Measurements from ENCODE around the gene FUT4. TPM values are rescaled to one million over a fixed set of nuclear protein-coding genes. Genes with fewer than 3 reads are reported as not detected.

The FUT4 gene
- total RNA-seq, 1 experiment from 2014 or later, result 5.7 TPM

DNA sequence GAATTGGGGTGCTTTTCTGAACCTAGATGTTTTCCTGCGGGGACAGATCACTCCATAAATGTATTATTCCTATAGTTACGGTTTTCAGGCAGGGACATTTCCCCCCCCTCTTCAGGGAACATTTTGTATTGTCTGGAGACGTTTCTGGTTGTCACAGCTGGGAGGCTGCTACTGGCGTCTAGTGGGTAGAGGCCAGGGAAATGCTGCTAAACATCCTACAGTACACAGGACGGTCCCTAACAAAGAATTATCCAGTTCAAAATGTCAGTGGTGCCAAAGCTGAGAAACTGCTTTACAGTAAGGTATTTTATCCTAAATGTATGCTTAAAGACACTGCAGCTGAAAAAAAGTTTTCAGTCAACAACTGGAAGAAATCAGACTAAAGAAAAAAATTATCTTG is 42.8 kb downstream of the FUT4 start:
- no peak for DNase-seq (ENCODE audit: low read depth, low spot score)
- no peak overlapping the region for H2AFZ ChIP-seq (ENCODE audit: low read depth, low read length, poor library complexity, severe bottlenecking)
- no TSS peak for BruUV-seq (replicated peaks)
- ChIA-PET RAD21 (ENCODE audit: low non-redundant PET in 1 of 2, low total read pairs in 2 of 2, uncharacterized antibody in 2 of 2, unreplicated experiment in 2 of 2) (no interaction called here), POLR2A (no interaction called here), CTCF (no interaction called here)
- no peak overlapping the region for H3K27ac ChIP-seq (ENCODE audit: low read depth, low read length)
- no peaks in the 10 kb centered on the region for H3K79me2 ChIP-seq (ENCODE audit: insufficient read depth, low read length)
- H3K4me3 ChIP-seq (replicated peaks in 1 of 2; ENCODE audit: low read depth in 1 of 2, low read length in 2 of 2), result no peak overlapping the region
- no peaks in the 10 kb centered on the region for H3K9me2 ChIP-seq (ENCODE audit: insufficient read depth)
- peaks cover 9% of the 10 kb centered on the region; the same call in 1 of the 2 replicates for H3K27me3 ChIP-seq (ENCODE audit: insufficient read depth, low read length)
- ATAC-seq, result no peak
- intact Hi-C loops (cut with micrococcal nuclease), result no loop called here
- H3K36me3 ChIP-seq (ENCODE audit: control insufficient read depth in 1 of 2, insufficient read depth in 2 of 2, low read length in 2 of 2), result no peaks in the 10 kb centered on the region
- H4K20me1 ChIP-seq (ENCODE audit: insufficient read depth), result no peaks in the 10 kb centered on the region
- no peak overlapping the region for H3K9ac ChIP-seq (ENCODE audit: low read length)
- H3K4me2 ChIP-seq (ENCODE audit: low read length), result no peak overlapping the region
- no peaks in the 10 kb centered on the region for H3K9me3 ChIP-seq (ENCODE audit: control insufficient read depth in 1 of 2, insufficient read depth in 1 of 2, low read depth in 1 of 2, low read length in 2 of 2)
- peaks cover 0 to 3% of the 10 kb centered on the region in 2 experiments; a peak in 1 of 4 replicates for H3K4me1 ChIP-seq (ENCODE audit: control insufficient read depth in 1 of 2, insufficient read depth in 2 of 2, low read length in 2 of 2)
- no peak for TF ChIP-seq CEBPB (IDR thresholded peaks at IDR 0.05; ENCODE audit: low read depth)
- no peak for TF ChIP-seq YY1 (IDR thresholded peaks at IDR 0.05; ENCODE audit: extremely low read depth, insufficient replicate concordance, low read depth, low read length)
- TF ChIP-seq FOSL1 (IDR thresholded peaks at IDR 0.05; ENCODE audit: low read depth), result no peak
- TF ChIP-seq ZFX (IDR thresholded peaks at IDR 0.05), result no peak
- no peak for TF ChIP-seq ELF1 (IDR thresholded peaks at IDR 0.05; ENCODE audit: borderline replicate concordance, low read depth)
- TF ChIP-seq EGR1 (IDR thresholded peaks at IDR 0.05; ENCODE audit: low read depth), result no peak
- TF ChIP-seq, protein P1, sequence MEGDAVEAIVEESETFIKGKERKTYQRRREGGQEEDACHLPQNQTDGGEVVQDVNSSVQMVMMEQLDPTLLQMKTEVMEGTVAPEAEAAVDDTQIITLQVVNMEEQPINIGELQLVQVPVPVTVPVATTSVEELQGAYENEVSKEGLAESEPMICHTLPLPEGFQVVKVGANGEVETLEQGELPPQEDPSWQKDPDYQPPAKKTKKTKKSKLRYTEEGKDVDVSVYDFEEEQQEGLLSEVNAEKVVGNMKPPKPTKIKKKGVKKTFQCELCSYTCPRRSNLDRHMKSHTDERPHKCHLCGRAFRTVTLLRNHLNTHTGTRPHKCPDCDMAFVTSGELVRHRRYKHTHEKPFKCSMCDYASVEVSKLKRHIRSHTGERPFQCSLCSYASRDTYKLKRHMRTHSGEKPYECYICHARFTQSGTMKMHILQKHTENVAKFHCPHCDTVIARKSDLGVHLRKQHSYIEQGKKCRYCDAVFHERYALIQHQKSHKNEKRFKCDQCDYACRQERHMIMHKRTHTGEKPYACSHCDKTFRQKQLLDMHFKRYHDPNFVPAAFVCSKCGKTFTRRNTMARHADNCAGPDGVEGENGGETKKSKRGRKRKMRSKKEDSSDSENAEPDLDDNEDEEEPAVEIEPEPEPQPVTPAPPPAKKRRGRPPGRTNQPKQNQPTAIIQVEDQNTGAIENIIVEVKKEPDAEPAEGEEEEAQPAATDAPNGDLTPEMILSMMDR (IDR thresholded peaks at IDR 0.05 in 2 of 3, conservative IDR thresholded peaks at IDR 0.05 in 1 of 3; ENCODE audit: borderline replicate concordance in 1 of 3, insufficient read depth in 1 of 3, low read depth in 2 of 3, low read length in 2 of 3), result no peak
- no peak for TF ChIP-seq TCF7L2 (IDR thresholded peaks at IDR 0.05; ENCODE audit: borderline replicate concordance, extremely low read depth, insufficient read depth, insufficient read length)
- TF ChIP-seq SP1 (IDR thresholded peaks at IDR 0.05; ENCODE audit: low read depth), result no peak
- no peak for TF ChIP-seq JUND (IDR thresholded peaks at IDR 0.05)
- no peak for TF ChIP-seq REST (IDR thresholded peaks at IDR 0.05; ENCODE audit: low read depth)
- TF ChIP-seq POLR2AphosphoS5 (IDR thresholded peaks at IDR 0.05; ENCODE audit: low read depth, low read length), result no peak
- TF ChIP-seq, protein P2, sequence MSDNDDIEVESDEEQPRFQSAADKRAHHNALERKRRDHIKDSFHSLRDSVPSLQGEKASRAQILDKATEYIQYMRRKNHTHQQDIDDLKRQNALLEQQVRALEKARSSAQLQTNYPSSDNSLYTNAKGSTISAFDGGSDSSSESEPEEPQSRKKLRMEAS (IDR thresholded peaks at IDR 0.05), result no peak
- no peak for TF ChIP-seq EZH2 (IDR thresholded peaks at IDR 0.05)
- no peak for TF ChIP-seq SIN3A (IDR thresholded peaks at IDR 0.05; ENCODE audit: low read depth)
- no peak for TF ChIP-seq ATF3 (IDR thresholded peaks at IDR 0.05)
- no peak for TF ChIP-seq CBX3 (IDR thresholded peaks at IDR 0.05; ENCODE audit: low read depth)
- TF ChIP-seq SRF (IDR thresholded peaks at IDR 0.05; ENCODE audit: low read depth), result no peak
